Naive B cell (primary cell): ENCODE results near the gene IPO8. TPM values are rescaled to one million over a fixed set of nuclear protein-coding genes. Genes with fewer than 3 reads are reported as not detected.
"Not testable (repeated sequence)": the region's sequence is repeated elsewhere in the genome, so short reads cannot be mapped to it uniquely, and the experiment has no call there.

Source experiments
- ATAC-seq, 2 donors: fragments of 150-1000 bp; cut with Tn5 transposase; 2 replicates each; pipeline ENCODE4 v1.10.0; 2021; ENCODE audit warnings: low read depth in 2 of 2, mild to moderate bottlenecking in 2 of 2, moderate library complexity in 2 of 2
- DNase-seq: peaks from one replicate; pipeline ENCODE4 v3.0.0; 2022
- H3K27ac Mint-ChIP-seq, 6 donors: one replicate each; pipeline ENCODE4 v1.8.0; 2020 to 2022; ENCODE audit warnings: mild to moderate bottlenecking in 6 of 6, mixed read lengths in 6 of 6, moderate library complexity in 5 of 6, inconsistent platforms in 2 of 6
- H3K27me3 Mint-ChIP-seq, 3 donors: one replicate each; pipeline ENCODE4 v1.8.0; 2021 to 2022; ENCODE audit warnings: mixed read lengths in 3 of 3, mild to moderate bottlenecking in 1 of 3
- H3K36me3 Mint-ChIP-seq, 2 donors: one replicate each; pipeline ENCODE4 v1.8.0; 2020 to 2022; ENCODE audit warnings: mixed read lengths in 2 of 2, inconsistent platforms in 1 of 2, mild to moderate bottlenecking in 1 of 2
- H3K4me1 Mint-ChIP-seq, 3 donors: one replicate each; pipeline ENCODE4 v1.8.0; 2020 to 2022; ENCODE audit warnings: mixed read lengths in 3 of 3, inconsistent platforms in 1 of 3, mild to moderate bottlenecking in 1 of 3, moderate library complexity in 1 of 3
- H3K4me3 Mint-ChIP-seq, 8 donors: one replicate each; pipeline ENCODE4 v1.8.0; 2020 to 2022; ENCODE audit warnings: mild to moderate bottlenecking in 8 of 8, mixed read lengths in 8 of 8, moderate library complexity in 8 of 8, inconsistent platforms in 2 of 8
- H3K9me3 Mint-ChIP-seq, 7 donors: one replicate each; pipeline ENCODE4 v1.8.0; 2020 to 2022; ENCODE audit warnings: mixed read lengths in 7 of 7, mild to moderate bottlenecking in 5 of 7, inconsistent platforms in 2 of 7, moderate library complexity in 1 of 7
- polyA plus RNA-seq, 6 donors: library from polyadenylated mRNA; unstranded; fragments of 300-500 nt; fragmentation: Illumina TruSeq; gene quantifications; one replicate each; pipeline ENCODE4 v1.2.3, GENCODE V29; 2021; ENCODE audit warnings: low read depth in 6 of 6

The IPO8 gene
- polyA plus RNA-seq, 6 donors from 2014 or later: 10.0 to 19.0 (median 15.4) TPM

DNA sequence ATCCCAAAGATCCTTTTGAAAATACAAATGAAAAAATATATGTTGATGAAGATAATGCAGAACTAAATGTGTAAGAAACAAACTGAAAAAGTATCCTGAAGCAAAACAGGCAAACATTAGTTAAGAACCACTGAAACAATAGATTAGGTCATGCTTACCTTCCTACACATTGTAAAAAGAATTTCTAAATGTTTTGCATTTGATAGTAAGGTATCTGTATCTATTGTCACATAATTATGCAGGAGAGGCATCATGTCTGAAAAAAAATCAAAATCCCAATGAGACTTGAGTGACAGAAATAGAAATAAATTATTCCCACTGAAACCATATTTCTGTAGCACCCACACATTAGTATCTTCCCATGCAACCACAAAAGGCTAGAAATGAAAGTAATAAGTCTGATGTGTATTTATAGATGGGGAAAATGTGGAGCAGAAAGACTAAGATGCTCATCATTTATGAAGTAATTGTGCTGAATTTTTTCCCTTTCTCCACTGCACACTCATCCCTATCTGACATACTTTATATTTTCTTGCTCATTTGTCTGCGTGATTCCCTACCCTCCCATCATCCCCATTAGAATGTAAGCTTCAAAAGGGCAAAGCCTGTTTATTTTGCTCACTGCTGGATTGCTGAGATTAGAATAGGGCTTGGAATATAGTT lies 43.5 kb downstream of the IPO8 start:
- H3K4me1 Mint-ChIP-seq: no peaks in the 10 kb centered on the region
- H3K27me3 Mint-ChIP-seq: no peaks in the 10 kb centered on the region
- no peak overlapping the region for H3K4me3 Mint-ChIP-seq
- ATAC-seq: no peak
- no peak for DNase-seq
- H3K27ac Mint-ChIP-seq: peak overlapping the region in 1 of 6 donors; percentile 30
- H3K36me3 Mint-ChIP-seq: peaks cover 0 to 5% of the 10 kb centered on the region in 2 donors
- no peaks in the 10 kb centered on the region for H3K9me3 Mint-ChIP-seq

DNA sequence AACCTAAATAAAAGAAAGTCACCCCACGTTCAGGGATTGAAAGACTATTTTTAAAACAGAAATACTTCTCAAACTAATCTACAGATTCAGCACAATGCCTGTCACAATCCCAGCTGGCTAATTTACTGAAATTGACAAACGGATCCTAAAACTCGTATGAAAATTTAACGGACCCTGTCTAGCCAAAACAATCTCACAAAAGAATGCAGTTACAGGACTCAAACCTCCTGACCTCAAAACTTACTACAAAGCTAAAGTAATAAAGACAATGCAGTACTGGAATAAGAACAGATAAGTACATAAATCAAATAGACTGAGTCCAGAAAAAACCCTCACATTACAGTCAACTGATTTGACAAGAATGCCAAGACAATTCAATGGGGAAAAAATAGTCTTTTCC lies 48.8 kb downstream of the IPO8 start:
- ATAC-seq (no peak), DNase-seq (no peak)
- H3K27ac Mint-ChIP-seq: no peak overlapping the region
- H3K27me3 Mint-ChIP-seq: no peaks in the 10 kb centered on the region
- H3K36me3 Mint-ChIP-seq: peaks cover 0 to 9% of the 10 kb centered on the region in 2 donors
- no peaks in the 10 kb centered on the region for H3K9me3 Mint-ChIP-seq
- H3K4me1 Mint-ChIP-seq: peaks cover 0 to 11% (median 0%) of the 10 kb centered on the region in 3 donors
- no peak overlapping the region for H3K4me3 Mint-ChIP-seq

GRCh38 chr12:30643366-30643765 lies 52.3 kb downstream of the IPO8 start:
- no peak overlapping the region for H3K4me3 Mint-ChIP-seq
- no peak for ATAC-seq
- H3K27me3 Mint-ChIP-seq: no peaks in the 10 kb centered on the region
- H3K9me3 Mint-ChIP-seq: no peaks in the 10 kb centered on the region
- DNase-seq: no peak
- H3K36me3 Mint-ChIP-seq: peaks cover 0 to 15% of the 10 kb centered on the region in 2 donors
- peaks cover 0 to 11% (median 0%) of the 10 kb centered on the region in 3 donors for H3K4me1 Mint-ChIP-seq
- no peak overlapping the region for H3K27ac Mint-ChIP-seq

GRCh38 chr12:30640392-30640791 lies 55.3 kb downstream of the IPO8 start:
- no peak overlapping the region for H3K27ac Mint-ChIP-seq
- H3K9me3 Mint-ChIP-seq: no peaks in the 10 kb centered on the region
- H3K4me3 Mint-ChIP-seq: no peak overlapping the region
- peaks cover 0 to 4% (median 0%) of the 10 kb centered on the region in 3 donors for H3K4me1 Mint-ChIP-seq
- ATAC-seq (no peak), DNase-seq (no peak)
- H3K36me3 Mint-ChIP-seq: peaks cover 9 to 34% of the 10 kb centered on the region in 2 donors
- no peaks in the 10 kb centered on the region for H3K27me3 Mint-ChIP-seq

DNA sequence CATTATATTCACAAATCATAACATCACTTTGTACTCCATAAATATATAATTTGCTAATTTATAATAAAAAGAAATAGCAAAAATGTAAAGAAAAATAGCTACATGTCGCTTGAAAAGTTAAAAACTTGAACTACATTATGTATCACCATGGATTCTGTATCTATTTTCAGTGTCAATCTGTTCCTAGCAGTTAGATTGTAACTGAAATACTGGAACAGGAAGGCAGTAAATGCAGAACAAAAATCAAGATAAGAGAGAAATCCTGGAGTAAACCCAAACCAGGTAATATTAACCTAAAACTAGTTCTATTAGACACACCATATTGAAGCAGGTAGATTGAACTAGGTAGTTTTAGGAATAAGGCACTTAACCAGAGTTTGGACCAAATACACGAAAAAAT lies 60.3 kb downstream of the IPO8 start:
- Mint-ChIP-seq H3K4me3 (no peak overlapping the region), H3K27ac (peak overlapping the region in 1 of 6 donors; percentile 18), H3K36me3 (peaks cover 43 to 69% of the 10 kb centered on the region in 2 donors), H3K9me3 (no peaks in the 10 kb centered on the region), H3K27me3 (no peaks in the 10 kb centered on the region), H3K4me1 (no peaks in the 10 kb centered on the region)
- ATAC-seq (no peak), DNase-seq (no peak)

- Mint-ChIP-seq H3K9me3 (no peaks in the 10 kb centered on the region), H3K4me3 (no peak overlapping the region), H3K27me3 (no peaks in the 10 kb centered on the region), H3K27ac (no peak overlapping the region), H3K36me3 (peaks cover 45 to 57% of the 10 kb centered on the region in 2 donors), H3K4me1 (no peaks in the 10 kb centered on the region)
- ATAC-seq (no peak), DNase-seq (no peak)
Measured at GRCh38 chr12:30631740-30632139, 63.9 kb downstream of the IPO8 start.

- Mint-ChIP-seq H3K27ac (no peak overlapping the region), H3K36me3 (peaks cover 41 to 51% of the 10 kb centered on the region in 2 donors), H3K4me1 (no peaks in the 10 kb centered on the region), H3K27me3 (no peaks in the 10 kb centered on the region), H3K4me3 (no peak overlapping the region), H3K9me3 (no peaks in the 10 kb centered on the region)
- DNase-seq (no peak), ATAC-seq (no peak)
Measured at GRCh38 chr12:30630979-30631285, 64.7 kb downstream of the IPO8 start.

DNA sequence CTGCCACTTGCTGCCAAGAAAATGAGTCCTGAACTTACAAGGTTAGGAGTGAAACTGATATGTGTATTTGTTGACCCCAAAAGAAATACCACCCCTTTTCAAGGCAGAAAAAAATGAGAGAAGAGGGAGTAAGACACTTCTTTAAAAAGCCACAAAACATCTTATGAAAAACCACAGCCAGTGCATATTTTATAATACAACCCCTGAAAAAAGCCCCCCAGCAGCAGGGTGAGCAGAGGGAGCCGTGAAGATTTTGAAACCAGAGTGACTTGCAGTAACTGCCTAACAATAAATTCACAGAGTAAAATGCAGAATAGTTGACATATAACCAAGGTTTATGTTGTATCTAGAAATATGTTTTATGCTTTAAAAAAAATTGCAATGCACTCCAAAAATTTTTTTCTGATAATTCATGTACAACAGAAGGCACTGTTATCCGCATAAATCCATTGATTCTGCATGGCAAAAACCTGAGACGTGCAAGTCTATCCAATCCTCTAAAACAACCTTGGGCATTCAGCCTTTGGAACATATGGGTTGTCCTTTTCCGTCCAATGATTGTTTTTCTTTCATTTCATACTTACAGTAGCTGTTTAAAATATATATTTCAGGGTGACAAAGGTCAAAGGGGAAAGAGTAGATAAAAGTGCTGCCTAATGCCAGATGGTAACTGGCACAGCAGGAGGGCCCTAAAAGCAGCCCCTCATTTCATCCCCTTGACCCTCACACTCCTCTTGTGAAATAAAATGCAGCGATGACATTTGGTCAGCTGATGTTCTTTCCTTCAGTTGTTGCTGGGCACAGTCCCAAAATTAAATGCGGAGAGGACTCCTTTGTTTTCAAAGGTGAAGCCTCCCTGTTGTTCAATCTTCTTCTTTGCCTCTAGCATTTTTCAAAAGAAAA lies 65.3 kb downstream of the IPO8 start:
- Mint-ChIP-seq H3K9me3 (no peaks in the 10 kb centered on the region), H3K4me1 (no peaks in the 10 kb centered on the region), H3K36me3 (peaks cover 41 to 47% of the 10 kb centered on the region in 2 donors), H3K4me3 (no peak overlapping the region), H3K27me3 (no peaks in the 10 kb centered on the region), H3K27ac (peak overlapping the region in 2 of 6 donors; percentile 30 to 58)
- DNase-seq: no peak
- no peak for ATAC-seq

DNA sequence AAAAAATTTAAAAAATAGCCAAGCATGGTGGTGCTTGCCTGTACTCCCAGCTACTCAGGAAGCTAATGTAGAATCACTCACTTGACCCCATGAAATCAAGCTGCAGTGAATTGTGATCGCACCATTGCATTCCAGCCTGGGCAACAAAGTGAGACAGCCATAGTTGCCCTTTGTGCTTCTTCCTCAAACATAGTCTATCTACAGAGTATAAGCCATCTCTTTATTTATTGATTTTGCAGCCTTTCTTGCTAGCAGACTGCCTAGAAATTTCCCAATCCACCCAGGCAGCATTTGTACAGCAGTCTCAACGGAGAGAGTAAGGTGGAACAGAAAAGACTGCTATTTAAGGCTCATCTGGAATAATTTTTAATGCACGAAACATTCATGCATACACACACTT lies 68.8 kb downstream of the IPO8 start:
- DNase-seq (no peak), ATAC-seq (no peak)
- H3K36me3 Mint-ChIP-seq: peaks cover 19 to 20% of the 10 kb centered on the region in 2 donors
- H3K9me3 Mint-ChIP-seq: no peaks in the 10 kb centered on the region
- H3K4me1 Mint-ChIP-seq: no peaks in the 10 kb centered on the region
- H3K27ac Mint-ChIP-seq: no peak overlapping the region
- no peak overlapping the region for H3K4me3 Mint-ChIP-seq
- H3K27me3 Mint-ChIP-seq: no peaks in the 10 kb centered on the region

DNA sequence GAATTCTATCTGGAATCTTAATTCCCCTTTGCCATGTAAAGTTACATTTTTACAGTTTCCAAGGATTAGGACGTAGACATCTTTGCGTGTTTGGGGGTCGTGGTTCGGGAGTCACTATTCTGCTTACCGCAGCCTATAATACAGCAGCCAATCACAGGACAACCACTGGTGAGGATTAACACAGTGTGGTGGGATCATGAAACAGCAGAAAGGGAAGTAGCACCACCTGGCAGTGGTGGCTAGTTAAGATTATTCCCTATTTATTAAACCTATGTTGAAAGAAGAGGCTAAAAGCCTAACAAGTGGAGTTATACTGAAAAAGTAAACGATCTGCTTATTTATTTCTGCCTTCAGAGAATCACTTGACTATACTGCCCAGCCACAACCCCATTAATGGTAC lies 71.7 kb downstream of the IPO8 start:
- H3K4me3 Mint-ChIP-seq: no peak overlapping the region
- H3K9me3 Mint-ChIP-seq: no peaks in the 10 kb centered on the region
- ATAC-seq (no peak), DNase-seq (no peak)
- no peaks in the 10 kb centered on the region for H3K27me3 Mint-ChIP-seq
- no peaks in the 10 kb centered on the region for H3K4me1 Mint-ChIP-seq
- peaks cover 4 to 6% of the 10 kb centered on the region in 2 donors for H3K36me3 Mint-ChIP-seq
- no peak overlapping the region for H3K27ac Mint-ChIP-seq

DNA sequence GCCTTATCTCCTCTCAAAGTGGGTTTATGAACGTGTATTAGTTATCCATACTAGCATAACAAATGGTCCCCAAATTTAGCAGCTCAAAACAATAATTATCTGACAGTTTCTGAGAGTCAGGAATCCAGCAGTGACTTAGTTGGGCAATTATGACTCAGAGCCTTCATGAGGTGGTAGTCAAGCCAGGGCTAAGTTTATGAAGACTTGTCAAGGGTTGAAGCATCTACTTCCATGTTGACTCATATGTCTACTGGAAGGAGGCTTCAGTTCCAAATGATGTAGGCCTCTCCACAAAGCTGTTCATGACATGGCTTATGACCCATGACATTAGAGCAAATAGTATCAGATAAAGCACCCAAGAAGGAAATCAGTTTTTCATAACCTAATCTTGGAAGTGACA lies 73.2 kb downstream of the IPO8 start:
- Mint-ChIP-seq H3K9me3 (no peaks in the 10 kb centered on the region), H3K4me1 (no peaks in the 10 kb centered on the region), H3K27me3 (no peaks in the 10 kb centered on the region), H3K27ac (peak overlapping the region in 1 of 6 donors; percentile 30), H3K36me3 (no peaks in the 10 kb centered on the region), H3K4me3 (no peak overlapping the region)
- no peak for DNase-seq
- ATAC-seq: no peak

DNA sequence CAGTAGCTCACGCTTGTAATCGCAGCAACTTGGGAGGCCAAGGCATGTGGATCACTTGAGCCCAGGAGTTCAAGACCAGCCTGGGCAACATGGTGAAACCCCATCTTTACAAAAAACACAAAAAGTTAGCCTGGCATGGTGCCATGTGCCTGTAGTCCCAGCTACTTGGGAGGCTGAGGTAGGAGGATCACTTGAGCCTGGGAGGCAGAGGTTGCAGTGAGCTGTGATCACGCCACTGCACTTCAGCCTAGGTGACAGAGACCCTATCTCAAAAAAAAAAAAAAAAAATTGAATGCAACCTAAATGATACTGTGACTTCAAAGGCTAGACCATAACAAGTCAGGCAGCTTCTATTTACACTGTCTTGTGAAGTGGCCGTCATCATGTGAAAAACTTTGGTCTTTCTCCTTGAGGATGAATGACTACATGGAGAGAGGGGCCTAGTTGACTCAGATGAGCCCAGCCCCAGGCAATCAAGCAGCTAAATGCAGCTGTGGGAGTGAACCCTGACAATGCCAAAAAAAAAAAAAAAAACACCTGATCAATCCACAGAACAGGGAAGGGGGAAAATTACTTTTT lies 73.9 kb downstream of the IPO8 start:
- DNase-seq, ATAC-seq, H3K36me3 Mint-ChIP-seq, H3K9me3 Mint-ChIP-seq, H3K4me1 Mint-ChIP-seq, H3K4me3 Mint-ChIP-seq, H3K27me3 Mint-ChIP-seq: not testable (repeated sequence)
- H3K27ac Mint-ChIP-seq: peak overlapping the region in 1 of 6 donors; percentile 66

GRCh38 chr12:30617346-30618016 lies 78.2 kb downstream of the IPO8 start:
- H3K4me1 Mint-ChIP-seq: no peaks in the 10 kb centered on the region
- H3K9me3 Mint-ChIP-seq: no peaks in the 10 kb centered on the region

More at GRCh38 chr12:30617346-30618016, 78.2 kb downstream of the IPO8 start:
- H3K4me3 Mint-ChIP-seq: no peak overlapping the region
- no peak overlapping the region for H3K27ac Mint-ChIP-seq
- H3K36me3 Mint-ChIP-seq: no peaks in the 10 kb centered on the region
- no peak for ATAC-seq
- DNase-seq: no peak
- H3K27me3 Mint-ChIP-seq: peaks cover 0 to 5% (median 0%) of the 10 kb centered on the region in 3 donors
